ENCODE measurements around the gene CENPX. TPM values are rescaled to one million over a fixed set of nuclear protein-coding genes. Genes with fewer than 3 reads are reported as not detected.
A peak's percentile ranks its signal among the peaks of the same experiment; 100 is the strongest.

The CENPX gene
- total and polyA plus RNA-seq, 2 of the 13 experiments (the other 11 are each of a cell fraction or from before 2014, with no cell fraction given), result 92.7 to 170 TPM

DNA sequence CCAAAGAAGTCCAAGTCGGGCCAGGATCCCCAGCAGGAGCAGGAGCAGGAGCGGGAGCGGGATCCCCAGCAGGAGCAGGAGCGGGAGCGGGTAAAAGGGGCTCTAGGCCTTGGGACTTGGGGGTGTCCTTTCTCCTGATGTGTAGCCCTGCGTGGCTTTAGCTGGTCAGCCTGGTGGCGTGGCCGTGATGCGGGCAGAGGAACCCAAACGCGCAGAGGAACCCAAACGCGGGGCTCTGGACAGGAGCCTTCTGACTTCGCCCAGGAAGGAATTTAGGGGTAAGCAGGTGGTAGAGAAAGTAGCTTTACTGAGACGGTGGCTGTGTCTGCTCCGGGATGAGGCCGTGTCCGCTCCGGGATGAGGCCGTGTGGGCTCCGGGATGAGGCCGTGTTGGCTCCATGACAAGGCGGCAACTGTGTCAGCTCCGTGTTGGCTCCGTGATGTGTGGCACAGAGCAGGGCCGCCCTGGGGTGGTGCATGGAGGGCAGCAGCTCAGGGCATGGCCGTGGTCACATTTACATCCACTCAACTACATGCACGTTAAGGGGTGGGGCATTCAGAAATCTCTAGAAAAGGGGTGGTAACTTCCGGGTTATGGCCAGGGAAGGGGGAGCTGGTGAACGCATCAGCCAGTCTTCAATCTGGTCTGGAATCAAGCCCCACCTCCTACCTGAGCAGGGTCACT lies 25.8 kb downstream of the CENPX start (continued):
- 0 out of 2 replicates have a peak, but pooled peaks have one; percentile 79 for TF ChIP-seq ZNF558 (CRISPR knock-in tag; IDR thresholded peaks at IDR 0.05; ENCODE audit: borderline replicate concordance)
- no peak for TF ChIP-seq RARA (CRISPR knock-in tag; IDR thresholded peaks at IDR 0.05)
- TF ChIP-seq ZNF761 (CRISPR knock-in tag; conservative IDR thresholded peaks at IDR 0.05), result 0 out of 2 replicates have a peak, but pooled peaks have one; percentile 33
- TF ChIP-seq ZNF232 (CRISPR knock-in tag; IDR thresholded peaks at IDR 0.05; ENCODE audit: borderline replicate concordance), result 0 out of 2 replicates have a peak, but pooled peaks have one; percentile 55
- TF ChIP-seq, protein P1, sequence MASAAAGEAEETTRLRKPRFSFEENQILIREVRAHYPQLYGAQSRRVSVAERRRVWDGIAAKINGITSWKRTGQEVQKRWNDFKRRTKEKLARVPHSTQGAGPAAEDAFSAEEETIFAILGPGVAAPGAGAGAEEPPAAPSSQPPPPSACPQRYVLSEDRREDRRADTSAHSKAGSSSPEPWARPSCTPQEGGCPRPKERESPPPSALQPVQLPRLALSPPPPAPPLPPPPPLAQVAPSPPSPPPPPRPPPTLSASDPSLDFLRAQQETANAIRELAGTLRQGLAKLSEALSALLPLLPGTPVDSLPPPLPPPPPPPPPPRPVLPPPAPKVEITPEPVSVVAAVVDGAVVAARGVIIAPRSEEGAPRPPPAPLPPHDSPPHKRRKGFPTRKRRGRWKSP (CRISPR knock-in tag; IDR thresholded peaks at IDR 0.05), result no peak
- TF ChIP-seq SIX4 (CRISPR knock-in tag; IDR thresholded peaks at IDR 0.05), result no peak
- TF ChIP-seq EZH2 (conservative IDR thresholded peaks at IDR 0.05; ENCODE audit: low read depth, low read length), result no peak
- 0 out of 2 replicates have a peak, but pooled peaks have one; percentile 17 for TF ChIP-seq SRY (CRISPR knock-in tag; IDR thresholded peaks at IDR 0.05)
- TF ChIP-seq KDM2A (CRISPR knock-in tag; IDR thresholded peaks at IDR 0.05; ENCODE audit: borderline replicate concordance, low read depth), result 0 out of 2 replicates have a peak, but pooled peaks have one; percentile 34
- TF ChIP-seq ZNF782 (CRISPR knock-in tag; IDR thresholded peaks at IDR 0.05; ENCODE audit: borderline replicate concordance), result 0 out of 2 replicates have a peak, but pooled peaks have one; percentile 6
- no peak for TF ChIP-seq ISX (CRISPR knock-in tag; conservative IDR thresholded peaks at IDR 0.05)
- no peak for TF ChIP-seq ZNF790 (CRISPR knock-in tag; IDR thresholded peaks at IDR 0.05; ENCODE audit: borderline replicate concordance)
- peak; percentile 62; the same call in 1 of the 2 replicates for TF ChIP-seq NR2C2 (CRISPR knock-in tag; IDR thresholded peaks at IDR 0.05; ENCODE audit: borderline replicate concordance)
- no peak for TF ChIP-seq ZUFSP (CRISPR knock-in tag; IDR thresholded peaks at IDR 0.05; ENCODE audit: borderline replicate concordance)
- TF ChIP-seq, protein P2, sequence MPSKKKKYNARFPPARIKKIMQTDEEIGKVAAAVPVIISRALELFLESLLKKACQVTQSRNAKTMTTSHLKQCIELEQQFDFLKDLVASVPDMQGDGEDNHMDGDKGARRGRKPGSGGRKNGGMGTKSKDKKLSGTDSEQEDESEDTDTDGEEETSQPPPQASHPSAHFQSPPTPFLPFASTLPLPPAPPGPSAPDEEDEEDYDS (CRISPR knock-in tag; IDR thresholded peaks at IDR 0.05), result peak; percentile 61; the same call in 1 of the 2 replicates
- no peak for TF ChIP-seq PBX3 (CRISPR knock-in tag; IDR thresholded peaks at IDR 0.05; ENCODE audit: borderline replicate concordance)
- TF ChIP-seq HES4 (CRISPR knock-in tag; IDR thresholded peaks at IDR 0.05; ENCODE audit: borderline replicate concordance), result no peak
- TF ChIP-seq SIX1 (CRISPR knock-in tag; IDR thresholded peaks at IDR 0.05; ENCODE audit: borderline replicate concordance), result no peak
- TF ChIP-seq DBP (CRISPR knock-in tag; IDR thresholded peaks at IDR 0.05; ENCODE audit: not compliant biosample characterization), result no peak
- TF ChIP-seq, protein P3, sequence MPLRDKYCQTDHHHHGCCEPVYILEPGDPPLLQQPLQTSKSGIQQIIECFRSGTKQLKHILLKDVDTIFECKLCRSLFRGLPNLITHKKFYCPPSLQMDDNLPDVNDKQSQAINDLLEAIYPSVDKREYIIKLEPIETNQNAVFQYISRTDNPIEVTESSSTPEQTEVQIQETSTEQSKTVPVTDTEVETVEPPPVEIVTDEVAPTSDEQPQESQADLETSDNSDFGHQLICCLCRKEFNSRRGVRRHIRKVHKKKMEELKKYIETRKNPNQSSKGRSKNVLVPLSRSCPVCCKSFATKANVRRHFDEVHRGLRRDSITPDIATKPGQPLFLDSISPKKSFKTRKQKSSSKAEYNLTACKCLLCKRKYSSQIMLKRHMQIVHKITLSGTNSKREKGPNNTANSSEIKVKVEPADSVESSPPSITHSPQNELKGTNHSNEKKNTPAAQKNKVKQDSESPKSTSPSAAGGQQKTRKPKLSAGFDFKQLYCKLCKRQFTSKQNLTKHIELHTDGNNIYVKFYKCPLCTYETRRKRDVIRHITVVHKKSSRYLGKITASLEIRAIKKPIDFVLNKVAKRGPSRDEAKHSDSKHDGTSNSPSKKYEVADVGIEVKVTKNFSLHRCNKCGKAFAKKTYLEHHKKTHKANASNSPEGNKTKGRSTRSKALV (CRISPR knock-in tag; IDR thresholded peaks at IDR 0.05), result no peak
- no peak for TF ChIP-seq ZNF331 (CRISPR knock-in tag; IDR thresholded peaks at IDR 0.05)
- peak; percentile 35; the same call in 1 of the 2 replicates for TF ChIP-seq TCF7 (IDR thresholded peaks at IDR 0.05; ENCODE audit: low read depth)

Data from HepG2 (cell line).